ENCODE data around the gene ZNF618.
A peak's percentile ranks its signal among the peaks of the same experiment; 100 is the strongest.

ZNF618 gene

DNA sequence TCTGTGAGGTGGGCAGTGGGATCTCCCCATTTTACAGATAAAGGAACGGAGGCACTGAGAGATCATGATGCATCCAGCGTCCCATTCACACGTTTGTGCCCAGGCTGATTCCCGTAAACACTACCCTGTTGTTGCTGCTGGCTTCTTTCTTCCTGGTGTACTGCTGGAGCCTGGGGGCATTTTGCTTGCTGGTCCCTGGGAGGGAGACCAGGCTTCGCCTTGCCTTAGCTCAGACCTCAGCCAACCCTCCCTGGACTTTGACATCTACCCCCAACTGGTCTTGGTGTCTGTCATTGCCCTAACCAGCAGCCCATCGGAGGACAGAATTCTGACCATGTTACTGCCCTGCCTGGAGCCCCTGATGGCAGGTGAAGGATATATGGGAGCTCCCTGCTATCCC, 82.4 kb downstream of the ZNF618 start:
- no peak for DNase-seq (ENCODE audit: low read depth in 3 of 3)

DNA sequence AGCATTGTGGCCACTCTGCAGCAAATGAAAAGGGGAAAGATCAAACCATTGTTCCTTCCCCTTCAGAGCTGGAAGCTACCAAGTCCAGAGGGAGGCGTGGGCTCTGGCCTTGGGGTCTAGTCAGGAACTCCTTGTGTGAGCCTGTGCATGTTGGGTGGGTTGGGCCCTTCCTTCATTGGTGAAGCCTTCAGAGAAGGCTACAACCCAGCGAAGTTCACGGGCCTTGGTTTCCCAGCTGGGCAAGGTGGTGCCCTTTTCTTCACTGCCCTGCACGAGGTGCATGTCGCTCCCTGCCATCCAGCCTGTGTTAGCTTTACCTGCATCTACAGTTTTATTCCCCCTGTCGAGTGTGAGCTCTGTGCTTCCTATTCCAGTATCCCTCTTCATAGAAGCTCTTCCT, 84.7 kb downstream of the ZNF618 start:
- DNase-seq (ENCODE audit: low read depth in 3 of 3), result no peak

DNA sequence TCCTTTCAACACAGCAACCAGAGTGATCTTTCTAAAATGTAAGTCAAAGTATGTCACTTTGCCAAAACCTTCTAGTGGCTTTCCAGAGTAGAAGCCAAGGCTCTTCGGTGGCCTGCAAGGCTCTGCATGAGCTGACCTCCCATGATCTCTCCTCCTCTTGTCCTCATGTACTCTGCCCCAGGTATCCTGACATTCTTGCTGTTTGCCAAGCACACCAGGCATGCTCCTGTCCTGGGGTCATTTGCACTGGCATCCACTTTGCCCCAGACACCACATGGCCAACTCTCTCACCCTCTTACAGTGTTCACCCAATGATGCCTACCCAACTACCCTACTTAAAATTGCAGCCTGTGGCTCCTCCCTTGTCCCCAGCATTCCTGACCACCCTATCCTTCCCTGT, 86.3 kb downstream of the ZNF618 start:
- DNase-seq (ENCODE audit: low read depth in 3 of 3), result no peak

DNA sequence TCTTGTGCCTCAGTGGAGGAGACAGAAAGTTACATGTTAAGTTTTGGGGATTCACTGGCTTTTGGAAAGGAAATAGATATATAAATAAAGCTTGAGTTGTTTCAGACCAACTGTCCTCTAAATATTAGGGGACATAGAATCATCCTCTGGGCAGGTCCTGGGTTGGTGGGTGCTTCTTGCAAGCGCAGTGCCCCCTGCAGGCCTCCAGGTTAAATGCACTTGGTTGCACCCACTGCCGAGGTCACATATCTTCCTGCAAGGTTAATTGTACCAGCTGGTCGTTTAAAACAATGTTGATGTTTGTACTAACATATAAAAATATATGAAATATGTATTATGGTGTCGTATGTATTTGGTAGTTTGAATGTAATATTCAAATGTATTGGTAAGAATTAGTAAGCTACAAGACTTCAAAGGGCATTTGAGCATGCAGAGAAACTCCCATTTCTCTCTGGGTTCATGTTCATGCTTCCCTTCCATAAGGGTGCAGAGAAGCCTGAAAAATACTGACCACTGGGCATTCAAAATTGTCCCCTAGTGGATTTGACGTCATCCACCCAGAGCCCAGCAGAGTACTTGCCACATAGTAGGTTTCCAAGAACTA, 87.0 kb downstream of the ZNF618 start:
- peak; percentile 11 to 29 (median 26) for DNase-seq (ENCODE audit: low read depth in 3 of 3)

DNA sequence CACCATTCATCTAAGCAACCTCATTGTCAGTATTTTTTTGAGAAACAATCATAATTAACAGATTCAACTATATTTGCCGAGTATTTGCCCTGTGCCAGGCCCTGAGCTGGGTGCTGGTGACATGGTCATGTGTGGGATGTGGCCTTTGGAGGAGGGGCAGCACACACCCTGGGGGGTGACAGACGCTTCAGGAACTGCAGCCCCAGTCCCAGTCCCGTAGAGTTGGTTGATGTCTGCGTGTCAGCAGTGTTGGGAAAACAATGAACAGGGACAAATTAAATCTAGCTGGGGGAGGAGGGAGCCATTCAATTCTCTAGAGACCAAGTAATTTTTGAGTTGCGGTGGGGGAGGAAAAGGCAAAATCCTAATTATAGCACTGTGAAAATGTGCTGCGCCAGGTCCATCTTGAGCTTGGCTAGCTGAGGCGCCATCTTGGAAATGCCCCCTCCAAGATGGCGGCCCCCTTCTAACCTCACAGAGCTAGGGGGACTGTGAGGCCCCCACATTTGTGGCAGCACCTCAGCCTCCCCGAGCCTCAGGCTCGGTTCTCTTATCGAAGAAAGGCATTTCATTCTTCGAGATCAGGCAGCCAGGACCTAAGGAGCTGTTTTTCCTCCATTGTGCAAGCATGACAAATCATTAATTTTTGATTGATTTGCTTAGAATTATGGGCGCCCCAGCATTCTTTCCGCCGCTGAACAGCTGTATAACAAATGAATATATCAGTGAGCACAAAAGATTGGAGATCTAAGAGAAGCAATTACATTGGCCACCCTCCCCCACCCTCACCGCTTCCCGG, 87.8 kb downstream of the ZNF618 start:
- DNase-seq (ENCODE audit: low read depth in 3 of 3), result no peak

DNA sequence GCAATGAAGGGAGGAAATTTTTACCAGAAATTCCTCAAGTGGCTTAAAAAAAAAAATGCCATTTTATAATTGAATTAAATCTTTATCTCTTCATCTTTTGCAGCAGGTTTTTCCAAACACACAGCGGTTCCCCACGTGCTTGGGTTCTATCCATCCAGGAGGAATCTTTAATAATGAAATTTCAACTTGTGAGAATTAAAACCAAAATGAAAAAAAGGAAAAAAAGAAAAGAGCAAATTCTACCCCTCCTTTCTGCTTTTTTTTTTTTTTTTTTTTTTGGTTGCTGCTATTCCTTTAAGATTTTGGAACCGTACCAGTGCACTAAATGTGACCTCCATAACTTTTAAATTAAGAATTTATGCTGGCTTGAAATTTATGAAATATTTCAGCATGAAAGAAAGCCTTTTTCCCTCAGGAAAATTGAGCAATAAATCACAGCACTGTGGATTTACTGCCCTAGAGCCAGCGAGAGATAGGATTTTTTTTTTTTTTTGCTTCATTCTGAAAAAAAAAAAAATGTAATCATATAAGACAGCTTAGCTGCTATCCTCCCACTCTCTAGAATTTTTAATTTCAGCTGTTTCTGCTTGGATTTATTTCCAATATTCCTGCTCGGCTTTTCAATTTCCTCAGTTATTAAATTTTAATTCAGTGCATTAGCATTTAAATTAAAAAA, 88.5 kb downstream of the ZNF618 start:
- DNase-seq (ENCODE audit: low read depth in 3 of 3), result no peak

DNA sequence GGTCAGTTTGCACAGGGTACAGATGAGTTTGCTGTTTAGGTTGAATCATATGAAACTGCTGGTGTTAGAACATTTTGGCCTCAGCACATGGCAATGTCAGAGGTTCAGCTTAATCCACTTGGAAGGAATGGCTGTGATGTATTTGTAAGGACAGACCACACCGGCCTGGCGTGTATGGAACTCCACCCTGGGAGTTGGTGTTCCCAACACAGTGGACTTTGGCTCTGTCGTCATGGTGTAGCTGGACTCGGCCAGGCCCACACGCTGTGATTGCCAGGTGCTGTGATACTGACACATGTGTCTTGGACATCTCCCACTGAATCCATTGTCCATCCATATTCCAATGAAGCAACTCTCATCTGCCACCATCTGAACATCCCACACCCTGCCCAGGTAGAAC, 90.3 kb downstream of the ZNF618 start:
- no peak for DNase-seq (ENCODE audit: low read depth in 3 of 3)

DNA sequence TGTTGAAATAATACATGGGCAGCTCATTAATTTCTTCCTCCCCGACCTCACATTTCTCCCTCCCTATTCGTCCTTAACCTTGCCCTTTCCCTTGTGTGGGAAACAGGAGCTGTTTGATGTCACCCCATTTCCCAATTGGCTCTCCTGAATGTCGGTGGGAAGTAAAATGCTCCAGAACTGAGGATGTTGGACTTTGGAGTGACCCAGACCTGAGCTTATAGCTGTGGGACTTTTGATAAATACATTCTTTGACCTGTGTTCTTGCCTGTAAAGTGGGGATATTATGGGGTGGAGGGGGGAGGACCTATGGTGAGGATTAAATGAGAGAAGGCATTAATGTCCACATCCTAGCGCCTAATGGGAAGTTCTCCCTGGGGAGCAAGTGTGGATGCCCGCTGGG, 91.3 kb downstream of the ZNF618 start:
- DNase-seq (ENCODE audit: low read depth in 3 of 3), result no peak

DNA sequence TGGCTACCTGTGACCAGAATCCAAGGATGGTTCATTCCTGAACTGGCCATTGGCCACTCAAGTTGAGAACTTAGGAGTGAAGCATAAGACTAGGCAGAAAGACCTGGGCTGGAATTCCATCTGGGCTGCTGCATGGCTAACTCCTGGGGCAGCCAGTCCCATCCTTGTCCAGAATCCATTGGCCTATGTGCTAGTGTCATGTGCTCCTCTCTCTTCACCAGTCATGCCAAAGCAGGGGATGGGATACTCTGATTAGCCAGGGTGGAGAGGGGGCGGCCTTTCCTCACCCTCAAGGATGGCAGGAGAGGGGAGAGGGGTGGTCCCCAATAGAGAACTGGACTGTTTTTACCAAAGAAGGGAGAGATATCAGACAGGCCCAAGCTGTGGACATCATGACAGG, 93.2 kb downstream of the ZNF618 start:
- no peak for DNase-seq (ENCODE audit: low read depth in 3 of 3)

DNA sequence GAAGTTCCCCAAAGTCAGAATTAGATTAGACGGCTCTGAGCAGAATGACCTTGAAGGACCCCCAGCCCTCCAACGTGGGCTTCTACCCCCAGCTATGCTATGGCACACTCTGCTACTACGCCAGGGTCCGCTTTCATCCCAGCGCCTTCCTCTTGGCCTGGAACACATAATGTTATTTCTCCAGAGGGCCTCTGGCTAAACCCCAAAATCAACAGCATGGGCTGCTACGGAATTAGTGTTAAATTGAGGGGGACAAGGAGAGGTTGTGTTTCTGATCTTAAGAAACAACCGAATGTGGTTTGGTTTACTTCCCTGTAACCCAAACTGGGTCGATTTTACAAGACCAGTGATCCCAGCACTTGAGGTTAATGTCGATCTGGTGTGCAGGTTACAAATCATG, 97.1 kb downstream of the ZNF618 start:
- DNase-seq (ENCODE audit: low read depth in 3 of 3), result no peak

DNA sequence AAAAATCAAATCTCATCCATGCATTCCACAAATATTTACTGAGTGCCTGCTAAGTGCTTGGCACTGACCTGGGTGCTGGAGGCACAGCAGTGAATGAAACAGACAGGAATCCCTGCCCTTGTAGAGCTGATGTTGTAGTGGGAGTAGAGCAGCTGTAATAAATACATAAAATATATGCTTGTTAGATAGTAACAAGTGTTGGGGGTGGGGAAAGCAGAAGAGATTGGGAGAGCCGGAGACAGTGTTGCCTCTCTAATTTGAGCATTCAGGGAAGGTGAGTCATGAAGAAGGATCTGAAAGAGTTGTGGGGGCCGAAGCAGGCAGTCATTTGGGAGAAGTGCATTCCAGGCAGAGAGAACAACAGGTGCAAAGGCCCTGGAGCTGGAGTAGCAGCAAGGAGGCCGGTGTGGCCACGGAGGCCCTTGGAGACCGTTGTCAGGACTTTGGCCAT, 97.9 kb downstream of the ZNF618 start:
- no peak for DNase-seq (ENCODE audit: low read depth in 3 of 3)

DNA sequence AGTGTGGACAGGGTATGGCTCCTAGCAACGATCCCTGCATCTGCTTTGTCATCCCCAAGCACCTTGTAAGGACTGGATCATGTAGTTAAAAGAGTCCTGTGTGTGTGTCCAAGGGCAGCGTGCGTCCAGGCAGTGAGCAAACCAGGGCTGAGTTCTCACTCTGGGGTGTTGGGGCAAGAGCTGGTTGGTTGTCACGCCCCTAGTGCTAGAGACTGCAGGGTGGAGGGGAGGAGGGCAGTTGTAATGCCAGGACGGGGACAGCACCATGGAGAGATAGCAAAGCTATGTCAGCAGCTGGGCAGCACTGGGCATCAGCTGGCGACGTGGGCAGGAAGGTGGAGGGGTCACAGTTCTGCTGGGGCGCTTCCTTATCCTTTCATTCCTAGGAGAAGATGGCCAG, 100.8 kb downstream of the ZNF618 start:
- DNase-seq (ENCODE audit: low read depth in 3 of 3), result no peak

DNA sequence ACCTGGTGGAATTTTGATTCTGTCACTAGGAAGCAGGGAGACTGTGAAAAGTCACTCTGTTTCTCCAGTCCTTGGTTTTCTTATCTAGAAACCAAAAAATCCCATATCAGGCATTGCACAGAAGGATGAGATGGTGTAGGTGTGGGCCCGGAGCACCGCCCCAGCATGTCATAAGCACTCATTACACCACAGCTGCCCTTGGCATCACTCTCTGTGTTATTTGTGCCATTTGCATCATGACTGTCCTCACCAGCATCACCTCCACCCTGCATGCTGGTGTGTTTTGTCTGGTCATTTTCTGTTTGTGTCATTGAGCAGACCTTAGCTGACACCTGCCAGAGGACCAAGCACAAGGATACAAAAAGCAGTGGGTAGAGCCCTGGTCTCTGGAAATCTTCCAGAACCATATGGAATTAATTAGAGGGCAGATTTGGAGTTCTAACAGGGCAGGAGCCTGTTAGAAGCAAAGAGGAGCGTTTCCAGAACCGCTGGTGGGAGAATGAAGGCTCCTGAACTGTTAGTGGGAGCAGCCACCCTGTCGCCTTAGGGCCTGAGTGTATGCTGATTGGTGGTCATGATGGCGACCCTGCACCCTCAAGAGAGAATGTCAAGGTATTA, 102.7 kb downstream of the ZNF618 start:
- DNase-seq (ENCODE audit: low read depth in 3 of 3), result no peak

DNA sequence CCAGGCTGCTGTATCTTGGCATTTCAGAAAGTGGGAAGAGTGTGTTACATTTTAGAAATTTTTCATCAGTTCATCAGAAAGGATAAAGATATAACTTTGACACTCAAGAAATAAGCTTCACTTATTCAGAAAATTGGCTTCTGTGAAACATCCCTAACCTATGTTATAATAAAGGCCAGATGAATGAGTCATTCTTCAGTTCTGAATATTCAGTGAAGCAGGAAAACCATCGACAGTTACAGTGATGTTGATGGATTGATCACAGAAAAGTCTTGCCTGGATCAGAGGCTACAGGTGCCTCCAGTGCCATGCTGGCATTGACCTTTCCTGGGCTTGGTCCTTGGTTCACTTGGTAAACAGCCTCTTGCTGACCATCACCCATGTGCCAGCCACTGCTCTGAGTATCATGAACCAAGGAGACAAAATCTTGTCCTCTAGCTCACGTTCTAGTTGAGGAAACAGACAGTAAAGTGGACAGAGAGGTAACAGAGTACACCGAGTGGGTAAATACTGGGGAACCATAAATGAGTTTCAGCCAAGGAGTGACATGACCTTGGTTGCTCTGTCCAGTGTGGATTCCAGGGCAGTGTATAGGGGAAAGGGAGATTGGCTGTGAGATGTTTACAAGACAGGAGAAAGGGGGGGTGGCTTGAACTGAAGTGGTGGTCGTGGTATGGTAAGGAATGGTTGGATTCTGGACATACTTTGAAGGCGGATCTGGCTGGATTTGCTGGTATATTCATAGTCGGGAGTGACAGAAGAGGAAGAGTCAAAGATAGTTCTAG, 103.4 kb downstream of the ZNF618 start:
- DNase-seq (ENCODE audit: low read depth in 3 of 3), result no peak

DNA sequence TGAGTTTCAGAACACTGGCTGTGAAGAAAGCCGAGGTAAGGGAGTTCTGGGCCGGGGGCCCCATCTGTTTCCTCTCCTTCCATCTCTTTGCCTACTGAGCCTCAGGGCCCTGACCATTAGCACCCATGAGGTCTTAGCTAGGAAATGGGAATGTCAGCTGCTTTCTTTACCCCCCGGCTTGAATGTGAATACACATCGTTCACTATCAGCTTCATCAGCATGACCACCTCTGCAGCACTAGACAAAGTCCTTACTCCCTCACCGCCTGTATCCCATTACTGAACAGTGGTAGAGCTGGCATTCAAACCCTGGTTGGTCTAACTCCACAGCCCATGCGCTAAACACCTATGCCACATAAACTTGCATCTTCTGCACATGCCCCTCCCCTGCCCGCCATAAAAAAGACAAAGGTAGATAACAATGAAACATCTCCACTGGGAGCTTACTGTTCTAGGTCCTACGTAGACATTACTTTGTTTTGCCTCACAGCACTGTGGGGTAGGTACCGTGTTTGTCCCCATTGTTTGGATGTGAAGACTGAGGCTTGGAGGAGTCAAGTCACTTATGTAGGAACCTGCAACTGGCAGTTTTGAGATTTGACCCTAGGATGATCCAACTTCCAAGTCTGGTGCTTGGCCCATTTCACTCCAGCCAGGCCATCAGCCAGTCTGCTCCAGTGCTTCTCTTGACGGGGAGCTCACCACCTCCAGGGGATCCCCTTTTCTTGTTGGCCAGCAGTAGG, 108.7 kb downstream of the ZNF618 start:
- no peak for DNase-seq (ENCODE audit: low read depth in 3 of 3)

DNA sequence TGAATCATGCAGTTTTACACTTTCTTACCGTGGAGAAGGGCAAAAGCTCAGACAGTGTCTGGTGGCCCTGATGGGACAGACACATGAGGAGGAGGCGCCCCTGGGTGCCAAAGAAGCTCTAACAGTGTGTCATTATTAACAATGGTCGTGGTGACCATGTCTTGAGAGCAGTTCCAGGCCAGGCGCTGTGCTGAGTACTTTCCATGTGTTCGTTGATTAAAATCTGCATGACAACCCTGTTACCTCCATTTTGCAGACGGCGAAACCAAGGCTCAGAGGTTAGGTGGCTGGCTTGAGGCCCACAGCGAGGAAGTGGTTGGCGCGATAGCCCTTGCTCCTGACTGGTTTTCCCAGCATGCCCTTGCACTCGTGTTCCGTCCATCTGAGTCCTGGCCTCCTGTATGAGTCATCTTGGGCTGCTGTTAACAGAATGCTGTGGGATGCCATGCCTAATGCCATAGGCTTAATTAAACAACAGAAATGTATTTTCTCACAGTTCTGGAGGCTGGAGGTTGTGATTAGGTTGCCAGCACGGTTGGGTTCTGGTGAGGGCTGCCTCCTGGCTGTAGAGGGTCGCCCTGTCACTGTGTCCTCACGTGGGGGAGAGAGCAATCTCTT, 110.0 kb downstream of the ZNF618 start:
- DNase-seq (ENCODE audit: low read depth in 3 of 3), result no peak

DNA sequence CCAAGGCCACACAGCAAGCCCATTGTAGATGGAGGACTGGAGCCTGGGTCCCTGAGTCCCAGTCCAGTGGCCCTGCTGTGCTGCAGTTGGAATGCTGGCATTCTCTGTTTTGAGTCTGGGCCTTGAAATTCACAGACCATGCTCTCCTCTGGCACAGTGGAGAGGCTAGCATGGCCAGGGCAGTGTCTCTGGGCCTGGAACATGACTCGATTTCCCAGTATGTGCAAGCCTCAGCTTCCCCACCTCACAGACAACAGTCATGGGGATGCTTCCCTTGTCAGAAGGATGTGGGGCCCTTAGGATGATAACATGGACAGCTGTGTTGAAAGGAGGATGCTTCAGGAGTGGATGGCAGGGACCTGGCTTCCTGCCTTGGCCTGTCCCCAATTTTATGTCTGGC, 110.8 kb downstream of the ZNF618 start:
- no peak for DNase-seq (ENCODE audit: low read depth in 3 of 3)

DNA sequence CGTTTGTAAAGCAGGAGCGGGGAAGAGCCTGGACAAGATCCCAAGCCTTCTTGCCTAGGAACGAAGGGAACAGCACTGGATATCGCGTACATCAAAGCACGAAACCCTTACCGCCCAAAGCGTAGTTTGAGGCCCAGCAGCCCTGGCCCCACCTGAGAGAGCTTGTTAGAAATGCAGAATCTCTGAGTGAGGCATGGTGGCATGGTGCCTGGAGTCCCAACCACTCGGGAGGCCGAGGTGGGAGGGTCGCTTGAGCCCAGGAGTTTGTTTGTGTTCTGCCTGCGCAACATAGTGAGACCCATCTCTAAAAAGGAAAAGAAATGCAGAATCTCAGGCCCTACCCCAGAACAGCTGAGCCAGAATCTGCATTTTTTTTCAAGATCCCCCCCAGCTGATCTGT, 111.4 kb downstream of the ZNF618 start:
- no peak for DNase-seq (ENCODE audit: low read depth in 3 of 3)

DNA sequence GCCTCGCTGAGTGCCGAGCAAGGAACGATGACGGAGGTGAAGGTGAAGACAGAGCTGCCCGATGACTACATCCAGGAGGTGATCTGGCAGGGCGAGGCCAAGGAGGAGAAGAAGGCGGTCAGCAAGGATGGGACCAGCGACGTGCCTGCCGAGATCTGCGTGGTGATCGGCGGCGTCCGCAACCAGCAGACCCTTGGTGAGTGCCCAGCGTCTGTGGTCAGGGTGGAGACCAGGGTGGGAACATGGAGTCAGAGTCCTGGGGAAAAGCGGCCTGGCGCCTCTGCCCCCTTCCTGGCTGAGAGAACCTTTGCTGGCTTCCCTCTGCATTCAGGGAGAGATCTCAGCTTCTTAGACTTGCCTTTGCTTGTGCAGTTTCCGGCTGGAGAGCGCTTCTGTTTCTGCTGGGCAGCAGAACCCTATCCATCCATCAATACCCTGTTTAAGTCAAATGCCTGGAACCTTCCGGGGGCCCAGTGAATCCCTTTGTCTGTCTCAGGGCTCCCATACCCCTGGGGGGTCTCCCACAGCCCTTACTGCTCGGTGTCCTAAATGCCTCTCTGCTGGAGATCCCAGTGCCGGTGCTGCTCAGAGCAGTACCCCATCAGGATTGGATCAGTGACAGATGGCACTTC, 112.4 kb downstream of the ZNF618 start:
- no peak for DNase-seq (ENCODE audit: low read depth in 3 of 3)

DNA sequence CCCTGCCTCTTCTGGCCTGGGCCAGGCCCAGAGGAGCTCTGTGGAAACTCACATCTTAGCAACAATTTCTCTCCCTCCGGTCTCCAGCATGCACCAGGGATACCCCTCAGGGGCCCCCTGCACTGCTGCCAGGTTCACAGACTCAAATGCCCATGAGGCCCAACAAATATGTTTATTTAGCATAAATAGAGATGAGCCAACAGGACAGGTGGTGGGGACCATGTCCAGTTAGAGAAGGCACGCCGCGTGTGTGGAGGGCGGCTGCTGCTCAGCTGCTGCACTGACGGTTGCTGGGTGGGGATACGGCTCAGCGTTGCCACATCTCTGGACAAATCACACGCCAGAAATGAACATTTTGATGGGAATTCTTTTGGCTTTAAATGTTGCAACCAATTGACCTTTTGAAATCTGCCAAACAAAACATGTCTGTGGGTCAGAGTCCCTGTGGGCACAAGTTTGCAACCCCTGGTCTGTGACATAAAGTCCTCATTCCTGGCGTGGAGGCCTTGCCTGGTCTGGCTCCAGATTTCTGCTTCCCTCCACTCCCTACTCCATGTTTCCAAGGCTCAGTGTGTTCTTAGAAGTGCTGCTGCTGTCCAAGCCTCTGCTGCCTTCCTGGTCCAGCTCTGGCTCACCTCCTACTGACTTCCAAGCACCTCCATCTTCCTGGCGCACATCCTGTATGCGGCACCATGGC, 113.1 kb downstream of the ZNF618 start:
- no peak for DNase-seq (ENCODE audit: low read depth in 3 of 3)
